Activated CD8-positive, alpha-beta memory T cell treated with anti-CD3 and anti-CD28 coated beads, Interleukin-2, amount 50 U/mL, for 24 hours (primary cell): ENCODE measurements around the gene NR6A1.

Experiments
- DNase-seq: peaks from one replicate; pipeline ENCODE4 v3.0.0-alpha.2; 2020; ENCODE audit errors: extremely low read depth

The NR6A1 gene

DNA sequence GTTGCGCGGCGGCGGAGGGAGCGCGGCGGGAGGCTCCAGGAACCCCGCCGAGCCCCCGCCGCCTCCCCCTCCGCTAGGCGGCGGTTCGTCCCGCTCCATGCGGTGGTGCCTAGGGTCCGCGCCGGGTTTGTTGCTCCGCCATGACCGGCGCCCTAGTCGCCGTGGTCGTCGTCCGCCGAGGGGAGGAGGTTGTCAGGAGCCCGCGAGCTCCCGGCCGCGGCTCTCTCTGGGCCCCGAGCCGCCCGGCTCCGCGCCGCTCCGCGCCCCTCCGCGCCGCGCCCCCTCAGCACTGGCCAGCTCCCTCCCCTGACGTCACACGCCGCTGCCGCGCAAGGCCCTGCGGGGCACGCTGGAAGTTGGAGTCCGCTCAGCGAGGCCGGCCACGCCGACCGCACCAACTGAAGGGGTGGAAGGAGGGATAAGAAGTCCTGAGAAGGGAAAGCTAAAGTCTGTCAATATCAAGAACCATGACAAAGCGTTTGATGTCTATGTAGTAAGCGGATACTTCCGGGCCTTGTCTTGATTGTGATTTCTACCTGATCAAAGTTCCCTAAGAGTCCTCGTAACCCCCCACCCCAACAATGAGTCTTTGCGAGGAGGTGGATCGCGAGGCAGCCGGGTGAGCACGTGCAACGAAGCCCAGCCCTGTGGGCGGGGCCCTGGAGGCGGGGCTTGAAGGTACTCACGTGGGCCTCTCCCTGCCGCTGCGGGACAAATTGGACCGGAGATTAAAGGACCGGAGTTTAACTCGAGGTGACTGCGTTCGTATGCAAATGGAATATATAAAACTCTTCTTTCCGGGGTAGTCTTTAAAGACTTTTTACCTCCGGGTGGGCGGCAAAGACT lies at the start of gene NR6A1:
Gene NR6A1 (minus strand): TSS at position 291 of the 846 bp plus-strand sequence.
- peak; percentile 83 for DNase-seq

DNA sequence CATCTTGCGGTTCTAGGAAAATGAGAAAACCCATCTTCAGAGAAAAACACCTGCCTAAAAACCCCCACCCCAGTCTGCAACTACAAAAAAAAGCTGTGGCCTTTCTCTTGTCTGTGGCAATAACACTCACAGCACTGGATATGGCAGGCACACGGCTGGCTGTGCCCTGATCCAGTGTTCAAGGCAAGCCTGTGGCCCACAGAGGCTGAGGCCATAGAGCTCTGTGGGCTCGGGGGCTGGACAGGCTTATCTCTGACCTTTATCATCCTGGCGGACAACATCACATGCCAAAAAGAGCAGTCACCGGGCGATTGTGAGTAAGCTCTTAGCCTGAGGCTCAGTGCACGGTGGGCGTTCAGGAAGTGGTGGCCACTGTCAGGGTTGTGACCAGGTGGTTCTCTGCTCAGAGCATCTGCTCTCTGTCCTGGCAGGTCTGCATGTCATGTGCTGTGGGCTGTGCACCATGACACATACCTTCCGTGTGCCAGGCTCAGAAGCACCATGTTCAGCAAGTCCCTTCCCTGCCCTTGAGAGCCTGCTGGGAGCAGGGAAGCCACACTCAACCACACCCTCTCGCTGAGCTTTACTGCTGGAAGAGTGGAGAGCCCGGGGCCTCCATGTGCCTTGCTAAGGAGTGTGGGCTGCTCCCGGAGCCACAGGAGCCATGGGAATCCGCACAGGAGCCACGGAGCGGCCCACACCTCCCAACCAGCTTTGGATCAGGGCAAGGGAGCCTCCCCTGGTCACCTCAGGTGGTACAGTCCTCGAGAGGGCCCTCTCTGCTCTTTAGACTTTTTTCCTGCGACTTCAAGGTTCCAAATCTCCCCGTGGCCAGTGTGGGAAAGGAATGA lies 47.5 kb upstream of the NR6A1 start:
- DNase-seq, result no peak

DNA sequence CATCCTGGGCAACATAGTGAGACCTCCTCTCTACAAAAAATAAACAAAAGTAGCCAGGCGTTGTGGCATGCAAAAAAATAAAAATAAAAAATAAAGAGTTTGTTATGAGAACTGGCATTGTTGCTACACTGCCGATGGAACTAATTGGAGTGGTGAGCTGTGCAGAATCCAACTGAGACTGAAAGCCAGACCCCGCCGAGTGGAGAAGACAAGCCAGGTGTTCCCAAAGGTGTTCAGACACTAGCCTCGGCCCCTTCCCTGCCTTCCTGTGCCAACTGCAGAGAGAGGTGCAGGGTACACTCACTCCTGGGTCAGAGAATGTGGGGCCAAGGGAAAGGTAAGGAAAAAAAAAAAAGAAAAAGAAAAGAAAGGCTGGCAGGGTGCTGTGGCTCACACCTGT lies 44.5 kb upstream of the NR6A1 start:
- no peak for DNase-seq

GRCh38 chr9:124814164-124814535 lies 43.0 kb upstream of the NR6A1 start:
- DNase-seq, result no peak

GRCh38 chr9:124813501-124814163 lies 42.5 kb upstream of the NR6A1 start:
- no peak for DNase-seq

- DNase-seq, result no peak
Observed at GRCh38 chr9:124813041-124813440, 41.9 kb upstream of the NR6A1 start.

- no peak for DNase-seq
Observed at GRCh38 chr9:124812441-124812876, 41.3 kb upstream of the NR6A1 start.

- no peak for DNase-seq
Observed at GRCh38 chr9:124810663-124811355, 39.7 kb upstream of the NR6A1 start.

DNA sequence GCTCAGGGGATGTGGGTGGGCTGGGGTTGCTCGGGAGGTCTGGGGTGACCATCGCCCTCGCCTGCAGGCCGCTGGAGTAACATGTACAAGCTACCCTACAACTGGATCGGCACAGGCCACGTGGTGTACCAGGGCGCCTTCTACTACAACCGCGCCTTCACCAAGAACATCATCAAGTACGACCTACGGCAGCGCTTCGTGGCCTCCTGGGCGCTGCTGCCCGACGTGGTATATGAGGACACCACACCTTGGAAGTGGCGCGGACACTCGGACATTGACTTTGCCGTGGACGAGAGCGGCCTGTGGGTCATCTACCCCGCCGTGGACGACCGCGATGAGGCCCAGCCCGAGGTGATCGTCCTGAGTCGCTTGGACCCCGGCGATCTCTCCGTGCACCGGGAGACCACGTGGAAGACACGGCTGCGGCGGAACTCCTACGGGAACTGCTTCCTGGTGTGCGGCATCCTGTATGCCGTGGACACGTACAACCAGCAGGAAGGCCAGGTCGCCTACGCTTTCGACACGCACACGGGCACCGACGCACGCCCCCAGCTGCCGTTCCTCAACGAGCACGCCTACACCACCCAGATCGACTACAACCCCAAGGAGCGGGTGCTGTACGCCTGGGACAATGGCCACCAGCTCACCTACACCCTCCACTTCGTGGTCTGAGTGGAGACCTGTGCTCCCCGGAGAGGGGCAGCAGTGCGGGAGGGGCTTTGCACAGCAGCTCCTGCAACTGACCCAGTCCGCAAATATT lies 38.8 kb upstream of the NR6A1 start:
- DNase-seq, result no peak

DNA sequence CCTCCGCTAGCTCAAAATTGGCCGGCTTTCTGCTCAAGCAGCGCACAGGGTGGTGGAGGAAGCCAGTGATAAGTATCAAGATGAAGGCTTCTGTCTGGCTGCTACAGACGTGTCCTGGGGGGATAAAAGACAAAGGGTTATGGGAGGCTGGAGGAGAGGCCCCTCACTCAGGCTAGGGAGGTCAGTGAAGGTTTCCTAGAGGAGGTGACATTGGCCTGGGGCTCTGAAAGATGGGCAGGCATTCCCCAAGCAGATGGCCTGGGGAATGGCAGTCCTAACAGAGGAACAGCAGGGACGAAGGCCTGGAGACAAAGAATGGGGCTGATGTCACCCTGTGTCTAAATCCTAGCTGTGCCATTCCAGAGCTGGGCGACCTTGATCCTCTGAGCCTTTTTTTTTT lies 38.1 kb upstream of the NR6A1 start:
- no peak for DNase-seq

GRCh38 chr9:124808246-124808956 lies 37.3 kb upstream of the NR6A1 start:
- DNase-seq, result no peak

- no peak for DNase-seq
Observed at GRCh38 chr9:124805186-124805585, 34.1 kb upstream of the NR6A1 start.

DNA sequence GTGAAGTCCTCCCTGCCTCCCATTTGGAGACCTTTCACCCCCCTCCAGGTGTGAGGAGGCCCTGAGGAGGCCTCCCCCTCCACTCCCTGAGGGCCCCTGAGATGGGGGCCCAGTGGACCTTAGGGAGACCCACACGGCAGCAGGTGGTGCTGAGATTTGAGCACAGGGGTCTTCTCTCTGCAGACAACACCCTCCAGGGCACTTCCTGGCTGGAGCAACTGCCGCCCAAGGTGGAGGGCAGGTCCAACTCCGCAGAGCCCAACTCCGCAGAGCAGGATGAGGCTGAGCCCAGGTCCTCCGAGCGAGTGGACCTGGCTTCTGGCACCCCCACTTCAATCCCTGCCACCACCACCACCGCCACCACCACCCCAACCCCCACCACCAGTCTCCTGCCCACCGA lies 32.8 kb upstream of the NR6A1 start:
- DNase-seq, result no peak

DNA sequence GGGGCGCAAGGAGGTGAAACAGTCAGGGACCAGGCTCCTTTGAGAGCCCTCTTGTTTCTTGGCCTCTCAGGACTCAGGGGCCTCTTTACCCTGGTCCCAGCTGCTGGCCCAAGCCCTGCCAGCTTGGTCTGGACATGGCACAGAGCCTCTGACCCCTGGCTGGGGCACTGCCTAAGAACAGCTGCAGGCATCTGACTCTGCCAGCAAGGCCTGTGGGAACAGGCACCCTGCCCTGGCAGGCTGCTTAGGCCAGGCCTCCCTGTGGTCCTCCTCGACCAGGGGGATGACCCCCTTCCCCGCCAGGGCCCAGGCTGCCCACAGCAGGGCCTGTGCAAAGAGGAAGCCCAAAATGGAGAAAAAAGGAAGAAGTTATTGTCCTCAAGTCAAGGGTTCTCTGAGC lies 31.3 kb upstream of the NR6A1 start:
- DNase-seq, result no peak

- no peak for DNase-seq
Observed at GRCh38 chr9:124801356-124801755, 30.2 kb upstream of the NR6A1 start.

DNA sequence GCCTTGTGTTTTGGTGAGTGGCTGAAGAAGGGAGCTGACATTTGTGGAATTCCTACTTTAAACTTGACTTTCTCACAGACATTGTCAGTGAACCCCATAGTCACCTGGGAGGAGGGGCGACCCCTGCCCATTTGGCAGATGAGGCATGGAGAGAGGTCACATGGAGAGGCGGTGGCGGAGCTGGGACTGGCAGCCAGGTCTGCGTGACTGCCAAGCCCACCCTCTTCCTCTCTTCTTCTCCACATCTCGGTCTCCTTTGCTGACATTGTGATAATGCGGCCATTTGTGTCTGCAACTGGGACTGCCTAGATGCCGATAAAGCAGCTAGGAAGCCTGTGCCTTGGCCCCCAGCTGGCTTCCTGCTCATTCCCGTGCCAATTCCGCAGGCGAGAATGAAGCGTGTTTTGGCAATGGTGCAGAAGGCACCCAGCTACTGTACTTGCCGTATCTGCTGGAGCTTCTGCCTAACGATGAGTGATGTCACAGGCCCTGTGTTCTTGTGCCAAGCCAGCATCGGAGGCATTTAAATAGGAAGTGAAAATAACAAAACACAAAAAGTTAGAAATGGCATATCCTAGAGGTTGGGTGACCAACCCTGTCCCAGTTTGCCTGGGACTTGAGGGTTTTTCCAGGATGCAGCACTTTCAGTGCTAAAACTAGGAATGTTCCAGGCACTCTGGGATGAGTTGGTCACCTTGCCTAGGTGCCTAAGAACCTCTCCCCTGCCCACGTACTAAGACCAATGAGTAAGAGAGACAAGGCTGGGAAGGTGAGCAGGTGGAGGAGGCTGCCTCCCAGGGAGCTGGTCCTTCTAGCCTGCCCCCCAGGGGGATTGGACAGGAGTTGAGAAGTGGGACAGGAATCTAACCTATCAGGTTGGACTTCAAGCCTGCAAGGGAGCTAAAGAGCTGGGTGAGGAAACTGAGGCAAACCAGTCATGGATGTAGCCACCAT lies 29.5 kb upstream of the NR6A1 start:
- DNase-seq, result no peak

DNA sequence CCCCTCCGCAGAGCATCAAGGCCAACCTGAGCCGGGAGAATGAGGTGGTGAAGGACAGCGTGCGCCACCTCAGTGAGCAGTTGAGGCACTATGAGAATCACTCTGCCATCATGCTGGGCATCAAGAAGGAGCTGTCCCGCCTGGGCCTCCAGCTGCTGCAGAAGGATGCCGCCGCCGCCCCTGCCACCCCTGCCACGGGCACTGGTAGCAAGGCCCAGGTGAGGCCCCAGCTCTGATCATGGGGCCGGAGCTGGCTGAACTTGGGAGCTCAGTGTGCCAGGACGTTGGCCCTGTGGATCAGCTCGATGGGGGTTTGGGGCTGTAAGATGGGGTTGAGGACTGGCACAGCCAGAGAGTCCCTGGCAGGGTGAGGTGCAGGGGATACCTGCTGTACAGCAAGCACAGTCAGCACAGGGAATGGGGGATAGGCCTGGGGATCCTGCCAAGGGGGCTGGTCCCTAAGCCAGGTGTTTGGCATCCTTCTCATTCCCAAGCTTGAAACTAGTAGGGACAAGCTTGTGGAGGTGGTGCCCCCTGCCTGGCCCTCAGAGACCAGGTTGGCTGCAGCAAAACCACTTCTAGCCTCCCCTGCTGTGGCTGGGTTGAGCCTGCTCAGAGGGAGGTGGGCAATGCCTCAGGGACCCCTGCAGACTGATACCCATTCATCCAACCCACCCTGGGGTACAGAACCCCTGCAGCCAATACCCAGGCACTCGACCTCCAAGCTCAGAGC lies 28.3 kb upstream of the NR6A1 start:
- DNase-seq, result no peak

DNA sequence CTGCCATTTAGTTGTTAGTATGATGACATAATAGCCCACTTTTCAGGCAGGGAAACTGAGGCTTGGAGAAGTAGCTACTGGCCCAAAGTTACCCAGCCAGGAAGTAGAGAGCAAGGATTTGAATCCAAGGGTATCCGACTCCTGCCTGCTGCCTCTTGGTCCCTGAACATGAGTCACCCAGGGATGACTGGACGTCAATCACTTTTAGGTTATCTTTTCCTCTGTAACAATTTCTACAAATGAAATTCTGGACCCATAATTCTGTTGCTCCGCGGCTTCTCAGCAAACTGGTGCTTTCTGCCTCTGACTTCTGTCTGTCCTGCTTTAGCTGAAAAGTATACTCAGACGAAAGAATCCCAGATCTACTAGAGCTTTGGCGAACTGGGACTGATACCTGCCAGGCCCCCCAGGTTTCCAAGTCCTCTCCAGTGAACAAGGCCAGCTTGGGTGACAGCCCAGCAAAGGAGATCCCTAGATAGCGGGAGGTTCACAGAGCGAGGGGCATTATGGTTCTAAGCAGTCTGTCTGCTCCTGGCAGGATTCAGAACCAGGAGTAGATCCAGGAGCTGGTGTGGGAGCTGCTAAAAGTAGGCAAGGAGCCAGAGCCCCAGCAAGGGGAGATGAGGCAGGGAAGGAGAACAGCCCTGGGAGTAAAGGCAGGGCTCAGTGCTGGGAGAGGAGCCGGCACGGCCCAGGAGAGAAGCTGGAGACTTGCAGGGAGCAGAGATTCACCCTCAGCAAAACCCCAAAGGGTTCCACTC lies 26.4 kb upstream of the NR6A1 start:
- DNase-seq, result no peak
